B cell (primary cell): ENCODE results near the gene SCP2.

ENCODE experiments used
- EZH2 ChIP-seq: IDR thresholded peaks from 2 replicates; pipeline ENCODE4 v1.6.1; 2012; ENCODE audit warnings: borderline replicate concordance, low read depth, mild to moderate bottlenecking, moderate library complexity, low read length; ENCODE audit not compliant: insufficient read depth, poor library complexity, severe bottlenecking
- TF ChIP-seq, protein P1 (sequence below): fragments of 200-600 bp; IDR thresholded peaks from one replicate; pipeline ENCODE4 v1.8.0; 2022; ENCODE audit warnings: antibody characterized with exemption, mild to moderate bottlenecking

DNA sequence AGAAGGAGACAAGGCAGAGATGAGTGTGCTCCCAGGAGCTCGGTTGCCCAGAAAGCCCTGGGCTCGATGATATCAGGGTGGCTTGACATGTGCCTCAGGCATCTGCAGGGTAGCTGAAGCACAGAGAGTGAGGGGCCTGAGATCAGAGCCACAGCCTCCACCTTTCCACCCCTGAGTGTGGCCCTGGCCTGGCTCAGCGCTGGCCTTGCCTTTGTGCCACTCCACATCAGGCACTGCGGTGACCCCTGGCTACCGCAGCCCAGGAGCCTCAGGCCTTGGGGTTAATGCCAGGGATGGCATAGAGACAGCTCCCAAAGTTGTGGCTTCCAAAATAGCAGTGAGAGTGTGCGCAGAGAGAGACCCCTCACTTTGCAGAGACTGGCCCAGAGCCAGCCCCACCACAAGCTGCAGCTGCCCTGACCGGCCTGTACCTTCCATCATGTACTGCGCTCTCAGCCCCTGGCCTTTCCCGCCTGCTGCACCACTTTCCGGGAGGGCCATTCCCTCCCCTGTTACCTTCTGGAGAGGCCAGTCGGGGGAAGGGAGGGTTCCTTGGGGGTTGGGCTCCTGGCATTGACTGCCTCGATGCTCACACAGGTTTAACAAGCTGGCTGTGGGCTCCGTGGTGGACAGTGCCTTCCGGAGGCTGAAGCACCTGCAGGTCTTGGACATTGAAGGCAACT, 154.4 kb downstream of the SCP2 start:
- TF ChIP-seq, protein P1, sequence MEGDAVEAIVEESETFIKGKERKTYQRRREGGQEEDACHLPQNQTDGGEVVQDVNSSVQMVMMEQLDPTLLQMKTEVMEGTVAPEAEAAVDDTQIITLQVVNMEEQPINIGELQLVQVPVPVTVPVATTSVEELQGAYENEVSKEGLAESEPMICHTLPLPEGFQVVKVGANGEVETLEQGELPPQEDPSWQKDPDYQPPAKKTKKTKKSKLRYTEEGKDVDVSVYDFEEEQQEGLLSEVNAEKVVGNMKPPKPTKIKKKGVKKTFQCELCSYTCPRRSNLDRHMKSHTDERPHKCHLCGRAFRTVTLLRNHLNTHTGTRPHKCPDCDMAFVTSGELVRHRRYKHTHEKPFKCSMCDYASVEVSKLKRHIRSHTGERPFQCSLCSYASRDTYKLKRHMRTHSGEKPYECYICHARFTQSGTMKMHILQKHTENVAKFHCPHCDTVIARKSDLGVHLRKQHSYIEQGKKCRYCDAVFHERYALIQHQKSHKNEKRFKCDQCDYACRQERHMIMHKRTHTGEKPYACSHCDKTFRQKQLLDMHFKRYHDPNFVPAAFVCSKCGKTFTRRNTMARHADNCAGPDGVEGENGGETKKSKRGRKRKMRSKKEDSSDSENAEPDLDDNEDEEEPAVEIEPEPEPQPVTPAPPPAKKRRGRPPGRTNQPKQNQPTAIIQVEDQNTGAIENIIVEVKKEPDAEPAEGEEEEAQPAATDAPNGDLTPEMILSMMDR: no peak
- no peak for TF ChIP-seq EZH2
